Spleen (tissue), 11 donors: ENCODE data around the gene FOXC1. TPM values are rescaled to one million over a fixed set of nuclear protein-coding genes. Genes with fewer than 3 reads are reported as not detected.

Experiments
- DNase-seq: peaks from one replicate; pipeline ENCODE4 v3.0.0-alpha.2; 2020
- H3K27ac ChIP-seq, 8 donors: fragments of 200-600 bp; sonication (generic) in 7 of 8; 1 replicate in 4 of 8; 2 replicates in 4 of 8; pipeline versions ENCODE4 v1.5.0 to v1.8.0; 2016 to 2021; ENCODE audit warnings: inconsistent platforms in 4 of 8, mild to moderate bottlenecking in 4 of 8, moderate library complexity in 1 of 8
- H3K27me3 ChIP-seq, 7 donors: fragments of 200-600 bp; sonication (generic) in 6 of 7; replicated peaks in 1 of 7; 1 replicate in 4 of 7; 2 replicates in 3 of 7; pipeline versions ENCODE4 v1.5.0 to v1.8.0; 2016 to 2021; ENCODE audit warnings: inconsistent platforms in 3 of 7, mild to moderate bottlenecking in 1 of 7
- H3K36me3 ChIP-seq, 6 donors: fragments of 200-600 bp; sonication (generic) in 5 of 6; 1 replicate in 4 of 6; 2 replicates in 2 of 6; pipeline versions ENCODE4 v1.5.0 to v1.8.0; 2016 to 2021; ENCODE audit warnings: inconsistent platforms in 2 of 6
- H3K4me1 ChIP-seq, 6 donors: fragments of 200-600 bp; sonication (generic) in 5 of 6; 1 replicate in 3 of 6; 2 replicates in 3 of 6; pipeline versions ENCODE4 v1.5.0 to v1.8.0; 2016 to 2021; ENCODE audit warnings: inconsistent platforms in 3 of 6
- H3K4me3 ChIP-seq, 8 donors: fragments of 200-600 bp; sonication (generic) in 7 of 8; 1 replicate in 4 of 8; 2 replicates in 4 of 8; pipeline versions ENCODE4 v1.5.0 to v1.8.0; 2016 to 2021; ENCODE audit warnings: inconsistent platforms in 4 of 8, mild to moderate bottlenecking in 4 of 8, moderate library complexity in 2 of 8
- H3K9me3 ChIP-seq, 8 donors: fragments of 200-600 bp; sonication (generic) in 7 of 8; 1 replicate in 4 of 8; 2 replicates in 4 of 8; pipeline versions ENCODE4 v1.5.0 to v1.8.0; 2016 to 2021; ENCODE audit warnings: inconsistent platforms in 4 of 8
- POLR2A ChIP-seq, 3 donors: fragments of 450-650 bp; IDR thresholded peaks; one replicate each; pipeline ENCODE4 v1.5.1; 2017; ENCODE audit warnings: antibody characterized with exemption in 3 of 3, mild to moderate bottlenecking in 1 of 3
- POLR2AphosphoS5 ChIP-seq, 3 donors: sonication (generic); formaldehyde crosslinking; IDR thresholded peaks; one replicate each; pipeline ENCODE4 v1.5.1; 2017; ENCODE audit warnings: antibody characterized with exemption in 3 of 3
- WGBS, 5 donors: extraction: QIAGEN DNeasy Blood & Tissue Kit in 3 of 5; methylation state at CpG; one replicate each; pipeline versions ENCODE4 v1.1.5 to v1.1.7; 2013 to 2018; 5-methylcytosine and 5-hydroxymethylcytosine counted together
- intact Hi-C: fragments of 100-400 bp; cut with DNase I; formaldehyde crosslinking; loops from one replicate; pipeline ENCODE4 v1.15.0; 2023; ENCODE audit warnings: low total_unique reads
- polyA plus RNA-seq, 3 donors: library from polyadenylated mRNA; stranded (reverse); fragments of 200-250 nt; gene quantifications; one replicate each; pipeline ENCODE4 v1.2.1, GENCODE V29; 2013
- total RNA-seq, 7 donors: library from RNA; depleted of rRNA in 3 of 7; stranded (reverse); fragments of >200 nt in 3 of 7; fragmentation: NEBNext Ultra II Directional in 4 of 7; extraction: Animal tissue kit (Norgen Biotek cat#: 25700) in 4 of 7; gene quantifications; one replicate each; pipeline versions ENCODE4 v1.1.0 to v1.2.1, GENCODE V29; 2016 to 2021
- TF ChIP-seq, protein P1 (sequence below), 11 experiments: fragments of 200-600 bp in 7 of 11; fragments of 450-650 bp in 4 of 11; sonication (generic) in 4 of 11; IDR thresholded peaks in 8 of 11; conservative IDR thresholded peaks in 3 of 11; 1 replicate in 7 of 11; 2 replicates in 4 of 11; pipeline versions ENCODE4 v1.4.0 to v1.8.0; 2016 to 2021; ENCODE audit warnings: antibody characterized with exemption in 11 of 11, inconsistent platforms in 4 of 11, mild to moderate bottlenecking in 1 of 11
- donor health status: healthy with polysubstance abuse.
- donor health status: DM: no; HTN: no; CAD: no; lungs with moderate emphysema.
- donor health status: DM: no; HTN: no; CAD: no.
- donor health status: Bipolar disorder and iron deficiency.
- donor health status: healthy.
- donor health status: DM: no; HTN: no; CAD: no.
- donor health status: DM: yes; HTN: yes; CAD: no.

The FOXC1 gene
- total and polyA plus RNA-seq, 10 donors, result 0.20 to 1.1 (median 0.55) TPM

DNA sequence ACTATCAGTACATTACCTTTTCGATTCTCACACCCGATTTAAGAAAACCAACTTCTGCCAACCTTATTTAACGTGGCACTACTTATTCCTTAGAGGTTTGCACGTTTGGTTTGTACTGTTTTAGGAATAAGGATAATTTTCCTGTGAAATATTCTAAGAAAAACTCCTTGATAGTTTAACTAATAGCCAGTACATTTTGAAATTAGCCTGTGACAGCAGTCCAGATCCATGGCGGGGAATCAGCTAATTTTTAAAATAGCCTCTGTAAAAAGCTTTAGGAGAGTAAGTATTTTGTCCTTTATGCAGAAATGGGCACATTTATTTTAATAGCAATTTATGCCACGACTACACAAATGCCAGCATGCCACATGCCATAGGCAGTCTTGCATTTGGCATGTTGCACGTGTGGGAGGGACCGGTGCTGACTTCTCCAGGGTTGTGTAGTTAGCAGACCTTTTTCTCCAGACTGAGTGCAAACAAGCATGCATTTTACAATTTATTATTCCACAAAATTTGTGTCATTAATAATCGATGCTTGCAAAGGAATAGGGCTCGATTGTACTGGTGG, 6.2 kb downstream of the FOXC1 start:
- H3K9me3 ChIP-seq, result peaks cover 0 to 18% (median 0%) of the 10 kb centered on the region in 8 donors
- intact Hi-C loops, result no loop called here
- H3K4me3 ChIP-seq, result no peak overlapping the region

DNA sequence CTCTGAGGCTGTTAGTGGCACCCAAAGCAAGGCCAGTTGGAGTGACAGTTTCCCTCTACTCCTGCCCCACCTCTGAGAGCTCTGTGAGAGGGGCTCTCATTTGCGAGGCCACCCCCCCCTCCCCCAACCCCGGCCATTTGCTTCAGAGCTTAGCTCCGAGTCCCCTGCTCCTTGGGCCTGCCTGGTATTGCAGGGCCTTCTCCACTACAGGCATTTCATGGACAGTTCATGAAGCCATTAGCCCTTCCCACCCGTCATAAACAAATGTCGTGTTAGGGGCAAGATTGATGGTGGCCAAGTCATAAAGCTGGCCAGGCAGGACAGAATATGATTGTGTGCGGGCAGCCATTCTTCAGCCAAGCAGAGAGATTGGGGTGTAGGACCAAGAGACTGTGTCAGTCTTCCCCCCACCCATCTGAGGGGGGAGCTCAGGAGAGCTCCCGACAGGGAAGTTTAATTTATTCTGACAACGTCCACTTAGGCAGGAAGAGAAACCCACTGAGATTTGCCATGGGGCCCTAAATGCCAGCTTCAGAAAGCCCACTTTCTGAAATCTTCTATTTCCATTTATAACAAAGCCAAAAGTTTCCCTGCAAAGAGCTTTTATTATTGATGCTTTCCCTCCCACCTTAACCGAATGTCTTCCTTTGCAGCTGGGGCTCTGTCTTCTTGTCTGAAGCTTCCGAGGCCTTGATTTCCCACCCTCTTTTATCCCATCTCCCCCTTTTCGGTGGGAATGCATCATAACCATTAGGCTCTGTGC, 7.2 kb downstream of the FOXC1 start:
- peaks cover 19 to 55% (median 38%) of the 10 kb centered on the region in 6 donors for H3K4me1 ChIP-seq
- no peak overlapping the region for H3K27ac ChIP-seq
- TF ChIP-seq, protein P1, sequence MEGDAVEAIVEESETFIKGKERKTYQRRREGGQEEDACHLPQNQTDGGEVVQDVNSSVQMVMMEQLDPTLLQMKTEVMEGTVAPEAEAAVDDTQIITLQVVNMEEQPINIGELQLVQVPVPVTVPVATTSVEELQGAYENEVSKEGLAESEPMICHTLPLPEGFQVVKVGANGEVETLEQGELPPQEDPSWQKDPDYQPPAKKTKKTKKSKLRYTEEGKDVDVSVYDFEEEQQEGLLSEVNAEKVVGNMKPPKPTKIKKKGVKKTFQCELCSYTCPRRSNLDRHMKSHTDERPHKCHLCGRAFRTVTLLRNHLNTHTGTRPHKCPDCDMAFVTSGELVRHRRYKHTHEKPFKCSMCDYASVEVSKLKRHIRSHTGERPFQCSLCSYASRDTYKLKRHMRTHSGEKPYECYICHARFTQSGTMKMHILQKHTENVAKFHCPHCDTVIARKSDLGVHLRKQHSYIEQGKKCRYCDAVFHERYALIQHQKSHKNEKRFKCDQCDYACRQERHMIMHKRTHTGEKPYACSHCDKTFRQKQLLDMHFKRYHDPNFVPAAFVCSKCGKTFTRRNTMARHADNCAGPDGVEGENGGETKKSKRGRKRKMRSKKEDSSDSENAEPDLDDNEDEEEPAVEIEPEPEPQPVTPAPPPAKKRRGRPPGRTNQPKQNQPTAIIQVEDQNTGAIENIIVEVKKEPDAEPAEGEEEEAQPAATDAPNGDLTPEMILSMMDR (IDR thresholded peaks at IDR 0.05 in 8 of 11, conservative IDR thresholded peaks at IDR 0.05 in 3 of 11), result no peak
- TF ChIP-seq POLR2A (IDR thresholded peaks at IDR 0.05) (no peak), POLR2AphosphoS5 (IDR thresholded peaks at IDR 0.05) (no peak)
- peaks cover 0 to under 1% (median 0%) of the 10 kb centered on the region in 6 donors for H3K36me3 ChIP-seq
- no peak for DNase-seq
- peaks cover 9 to 100% (median 96%) of the 10 kb centered on the region in 7 donors for H3K27me3 ChIP-seq
- 71 to 82% (median 78%) methylated on average over 11 of the region's 11 CpGs for WGBS, 5 donors
- H3K4me3 ChIP-seq, result no peak overlapping the region
- intact Hi-C loops, result no loop called here
- H3K9me3 ChIP-seq, result peaks cover 0 to 18% (median 0%) of the 10 kb centered on the region in 8 donors

More for the DNA sequence above, 6.2 kb downstream of the FOXC1 start:
- 81 to 92% (median 87%) methylated on average over 10 of the region's 10 CpGs for WGBS, 5 donors
- Histone ChIP-seq H3K36me3 (no peaks in the 10 kb centered on the region), H3K27ac (no peak overlapping the region), H3K4me1 (peaks cover 21 to 62% (median 46%) of the 10 kb centered on the region in 6 donors), H3K27me3 (peaks cover 9 to 100% (median 97%) of the 10 kb centered on the region in 7 donors)
- DNase-seq, result no peak
- TF ChIP-seq POLR2A (IDR thresholded peaks at IDR 0.05), result no peak
- TF ChIP-seq POLR2AphosphoS5 (IDR thresholded peaks at IDR 0.05), result no peak
- TF ChIP-seq, protein P1 (IDR thresholded peaks at IDR 0.05 in 8 of 11, conservative IDR thresholded peaks at IDR 0.05 in 3 of 11), result no peak

DNA sequence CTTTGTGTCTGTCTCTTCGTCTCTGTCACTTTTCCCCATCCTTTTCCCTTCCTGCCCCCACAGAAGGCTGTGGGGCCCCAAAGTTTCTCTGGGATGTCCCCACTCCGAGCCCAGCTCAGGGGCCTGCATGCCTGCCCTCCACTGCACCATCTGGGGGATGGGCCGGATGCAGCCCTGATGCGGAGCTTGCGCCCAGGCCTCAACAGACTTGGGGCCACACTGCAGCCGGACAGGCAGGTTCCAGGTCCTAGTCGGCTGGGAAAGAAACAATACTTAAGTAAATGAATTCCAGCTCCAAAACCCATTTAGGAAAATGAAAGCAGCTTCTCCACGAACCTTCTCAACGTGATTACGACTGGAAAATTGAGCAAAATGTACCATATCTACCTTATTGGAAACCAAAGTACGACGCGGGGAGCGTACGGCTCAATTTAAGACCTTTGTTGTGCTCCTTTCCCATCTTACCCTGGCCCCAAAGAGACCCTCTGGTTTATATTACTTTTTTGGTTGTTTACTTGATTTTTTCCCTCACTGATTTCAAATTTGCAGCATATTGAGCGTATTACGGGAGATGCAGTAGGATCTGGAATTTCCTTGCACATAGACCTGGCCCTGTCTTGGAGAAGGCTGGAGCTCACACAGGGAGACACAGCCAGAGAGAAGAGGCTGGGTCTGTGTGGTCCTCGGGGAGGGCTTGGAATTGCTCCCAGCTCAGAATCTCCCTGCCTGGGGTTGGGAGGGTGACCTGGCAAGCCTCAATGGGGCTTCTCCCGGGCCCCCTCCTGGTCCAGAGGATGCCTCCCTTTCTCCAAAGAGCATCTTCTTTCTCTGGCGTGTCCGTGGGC, 8.0 kb downstream of the FOXC1 start:
- peak; percentile 50 for DNase-seq
- TF ChIP-seq, protein P1 (IDR thresholded peaks at IDR 0.05 in 8 of 11, conservative IDR thresholded peaks at IDR 0.05 in 3 of 11), result no peak
- no peak for TF ChIP-seq POLR2AphosphoS5 (IDR thresholded peaks at IDR 0.05)
- no peak for TF ChIP-seq POLR2A (IDR thresholded peaks at IDR 0.05)
- Histone ChIP-seq H3K36me3 (peaks cover 0 to 9% (median 0%) of the 10 kb centered on the region in 6 donors), H3K9me3 (peaks cover 0 to 18% (median 0%) of the 10 kb centered on the region in 8 donors), H3K27ac (no peak overlapping the region), H3K4me1 (peaks cover 14 to 47% (median 32%) of the 10 kb centered on the region in 6 donors), H3K27me3 (peaks cover 9 to 100% (median 90%) of the 10 kb centered on the region in 7 donors), H3K4me3 (no peak overlapping the region)
- intact Hi-C loops, result no loop called here
- whole genome bisulfite sequencing, 5 donors, result 81 to 89% (median 87%) methylated on average over 21 of the region's 21 CpGs
